ENCODE measurements around the gene WBP2NL.

DNA sequence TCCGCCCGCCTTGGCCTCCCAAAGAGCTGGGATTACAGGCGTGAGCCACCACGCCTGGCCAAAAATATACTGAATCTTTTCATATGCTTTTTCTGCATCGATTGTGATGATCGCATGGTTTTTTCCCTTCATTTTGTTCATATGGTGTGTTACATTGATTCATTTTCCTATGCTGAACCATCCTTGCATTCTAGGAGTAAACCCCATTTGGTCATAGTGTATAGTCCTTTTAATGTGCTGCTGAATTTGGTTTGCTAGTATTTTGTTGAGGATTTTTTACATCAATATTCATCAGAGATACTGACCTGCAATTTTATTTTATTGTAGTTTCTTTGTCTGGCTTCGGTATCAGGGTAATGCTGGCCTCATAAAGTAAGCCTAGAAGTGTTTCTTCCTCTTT, 12.2 kb downstream of the WBP2NL start:
- TF ChIP-seq, protein P1, sequence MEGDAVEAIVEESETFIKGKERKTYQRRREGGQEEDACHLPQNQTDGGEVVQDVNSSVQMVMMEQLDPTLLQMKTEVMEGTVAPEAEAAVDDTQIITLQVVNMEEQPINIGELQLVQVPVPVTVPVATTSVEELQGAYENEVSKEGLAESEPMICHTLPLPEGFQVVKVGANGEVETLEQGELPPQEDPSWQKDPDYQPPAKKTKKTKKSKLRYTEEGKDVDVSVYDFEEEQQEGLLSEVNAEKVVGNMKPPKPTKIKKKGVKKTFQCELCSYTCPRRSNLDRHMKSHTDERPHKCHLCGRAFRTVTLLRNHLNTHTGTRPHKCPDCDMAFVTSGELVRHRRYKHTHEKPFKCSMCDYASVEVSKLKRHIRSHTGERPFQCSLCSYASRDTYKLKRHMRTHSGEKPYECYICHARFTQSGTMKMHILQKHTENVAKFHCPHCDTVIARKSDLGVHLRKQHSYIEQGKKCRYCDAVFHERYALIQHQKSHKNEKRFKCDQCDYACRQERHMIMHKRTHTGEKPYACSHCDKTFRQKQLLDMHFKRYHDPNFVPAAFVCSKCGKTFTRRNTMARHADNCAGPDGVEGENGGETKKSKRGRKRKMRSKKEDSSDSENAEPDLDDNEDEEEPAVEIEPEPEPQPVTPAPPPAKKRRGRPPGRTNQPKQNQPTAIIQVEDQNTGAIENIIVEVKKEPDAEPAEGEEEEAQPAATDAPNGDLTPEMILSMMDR (IDR thresholded peaks at IDR 0.05) = no peak
- no peak for TF ChIP-seq EZH2 (IDR thresholded peaks at IDR 0.05; ENCODE audit: borderline replicate concordance, insufficient read depth, low read depth, low read length, poor library complexity, severe bottlenecking)

Measured in B cell (primary cell).